ENCODE data around the gene UBA7.

UBA7 gene

DNA sequence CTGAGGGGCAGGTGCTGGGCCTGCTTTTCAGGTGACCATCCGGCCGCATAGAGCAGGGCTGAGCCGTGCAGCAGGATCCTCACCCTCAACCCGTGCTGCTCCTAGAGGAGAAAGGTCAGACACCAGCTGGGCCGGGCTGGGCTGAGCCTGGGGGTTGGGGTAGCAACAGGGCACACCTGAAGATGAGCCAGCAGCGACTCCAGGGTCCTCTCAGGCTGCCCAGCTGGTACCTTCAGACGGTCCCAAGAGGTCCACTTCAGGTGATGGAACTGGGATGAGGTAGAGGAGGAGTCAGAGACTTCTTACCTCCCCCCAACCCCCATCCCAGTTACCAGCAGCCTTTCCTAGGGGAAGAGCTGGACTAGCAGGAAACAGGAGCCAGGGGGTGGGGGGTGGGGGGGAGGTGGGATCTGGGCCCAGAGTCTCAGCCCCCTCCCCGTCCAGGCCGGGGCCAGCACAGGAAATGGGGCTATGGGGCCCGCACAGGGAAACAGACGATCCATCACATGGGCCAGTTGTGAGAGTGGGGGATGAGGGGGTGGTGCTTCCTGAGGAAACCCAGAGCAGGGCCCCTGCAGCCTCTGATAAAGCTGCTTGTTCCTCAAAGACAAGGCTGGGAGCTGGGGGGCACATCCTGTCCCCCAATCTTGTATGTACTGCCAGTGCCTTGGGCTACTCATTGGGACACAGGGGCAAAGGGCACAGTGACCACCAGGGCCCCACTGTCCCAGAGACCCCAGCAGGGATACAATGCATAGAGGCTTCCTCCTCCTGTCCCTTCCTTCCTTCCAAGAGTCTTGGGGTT, 7.7 kb downstream of the UBA7 start:
- Histone ChIP-seq H3K4me3 (no peak overlapping the region), H3K27ac (peak overlapping the region in 20 of 21 experiments; percentile 60 to 97 (median 88))

DNA sequence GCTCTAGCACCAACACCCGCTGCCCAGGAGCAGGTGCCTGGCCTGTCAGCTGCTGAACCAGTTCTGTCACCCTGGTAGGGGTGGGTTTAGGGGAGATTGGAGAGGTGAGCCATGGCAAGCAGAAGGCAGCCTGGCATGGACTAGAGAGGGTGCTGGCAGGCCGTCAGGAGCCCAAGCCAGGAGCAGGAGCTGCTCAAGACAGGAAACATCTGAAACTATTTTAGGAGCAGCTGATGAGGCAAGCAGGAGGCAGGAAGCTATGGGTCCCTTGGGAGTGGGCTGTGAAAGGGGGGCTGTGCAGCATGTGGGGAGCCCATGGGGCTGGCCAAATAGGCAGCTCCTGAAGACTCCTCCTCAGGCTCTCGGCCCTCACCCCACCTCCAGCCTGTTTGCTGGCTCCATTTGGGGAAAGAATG, 8.4 kb downstream of the UBA7 start:
- H3K27ac ChIP-seq: peak overlapping the region in 20 of 21 experiments; percentile 60 to 97 (median 88)

DNA sequence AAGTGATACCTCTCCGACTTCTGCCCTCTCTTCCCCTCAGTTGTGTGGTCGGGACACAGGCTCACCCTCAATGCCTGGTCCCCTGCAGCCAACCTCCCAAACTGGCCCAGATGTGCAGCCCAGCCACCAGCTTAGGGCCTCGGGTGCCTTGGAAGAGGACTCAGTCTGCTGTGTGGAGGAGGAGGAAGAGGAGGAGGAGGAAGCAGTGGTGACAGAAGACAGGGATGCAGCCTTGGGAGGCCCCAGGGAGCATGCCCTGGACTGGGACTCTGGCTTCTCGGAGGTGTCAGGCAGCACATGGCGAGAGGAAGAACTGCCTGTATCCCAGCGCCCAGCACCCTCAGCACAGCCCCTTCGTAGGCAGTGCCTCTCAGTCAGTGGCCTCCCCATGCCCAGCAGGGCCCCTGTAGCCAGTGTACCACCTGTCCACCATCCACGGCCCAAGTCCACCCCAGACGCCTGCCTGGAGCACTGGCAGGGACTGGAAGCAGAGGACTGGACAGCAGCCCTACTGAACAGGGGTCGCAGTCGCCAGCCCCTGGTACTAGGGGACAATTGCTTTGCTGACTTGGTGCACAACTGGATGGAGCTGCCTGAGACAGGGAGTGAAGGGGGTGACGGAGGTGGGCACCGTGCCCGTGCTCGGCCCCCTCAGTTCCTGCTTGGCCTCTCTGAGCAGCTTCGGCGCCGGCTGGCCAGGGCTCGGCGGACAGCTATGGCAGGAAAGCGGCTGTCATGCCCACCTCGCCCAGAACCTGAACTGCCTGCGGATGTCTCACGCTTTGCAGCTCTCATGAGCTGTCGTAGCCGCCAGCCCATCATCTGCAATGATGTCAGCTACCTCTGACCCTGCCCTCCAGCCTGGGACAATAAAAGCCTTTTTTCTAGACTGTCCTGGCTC, 9.4 kb downstream of the UBA7 start:
- Histone ChIP-seq H3K27ac (peak overlapping the region in 20 of 21 experiments; percentile 68 to 97 (median 89)), H3K4me3 (peak overlapping the region; percentile 55 to 92 (median 84))

More for the DNA sequence above, 8.4 kb downstream of the UBA7 start:
- H3K4me3 ChIP-seq: no peak overlapping the region

GRCh38 chr3:49803465-49804140, 10.2 kb downstream of the UBA7 start:
- Histone ChIP-seq H3K4me3 (peak overlapping the region; percentile 55 to 92 (median 84)), H3K27ac (peak overlapping the region; percentile 34 to 97 (median 89))

DNA sequence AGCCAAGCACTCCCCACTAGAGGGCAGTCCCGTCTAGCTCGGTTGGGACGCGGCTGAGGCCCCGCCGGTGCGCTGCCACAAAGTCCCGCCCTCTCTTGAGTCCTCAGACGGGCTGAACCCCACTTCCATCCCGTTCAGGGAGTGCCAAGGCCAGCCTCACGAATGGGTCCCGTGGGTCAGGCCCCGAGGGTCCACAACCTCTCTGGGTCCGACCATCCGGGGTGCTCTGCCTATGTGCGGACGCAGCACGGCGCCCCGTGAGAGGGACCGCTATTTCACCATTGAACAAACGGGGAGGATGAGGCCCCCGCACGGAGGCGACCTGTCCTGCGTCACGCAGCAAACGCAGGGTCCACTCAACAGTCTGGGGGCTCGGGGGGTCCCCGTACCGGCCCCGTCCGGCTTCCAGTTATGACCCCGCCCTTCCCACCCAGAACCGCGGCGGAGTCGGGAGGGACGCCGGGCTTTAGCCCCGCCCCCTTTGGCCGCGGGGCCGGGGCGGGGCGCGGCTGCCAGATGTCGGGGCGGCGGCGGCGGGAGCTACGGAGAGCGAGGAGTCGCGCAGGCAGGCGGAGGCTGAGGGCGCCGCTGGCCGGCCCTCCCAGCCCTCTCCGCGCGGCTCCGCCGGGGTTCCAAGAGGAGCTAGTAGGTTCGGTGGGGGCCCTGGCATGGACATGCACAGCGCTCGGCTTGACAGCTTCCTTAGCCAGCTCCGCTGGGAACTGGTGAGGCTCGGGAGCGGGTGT, 10.9 kb downstream of the UBA7 start, which contains the start of gene INKA1:
Gene INKA1, plus strand, starts transcription at position 543 of the 746 bp plus-strand sequence. Its CDS starts 132 bp downstream, at position 675.
- H3K27ac ChIP-seq: peak within 1 kb of the TSS; percentile 34 to 97 (median 89)
- peak within 1 kb of the TSS; percentile 55 to 92 (median 84) for H3K4me3 ChIP-seq

- no peak overlapping the region for H3K4me3 ChIP-seq
- H3K27ac ChIP-seq: no peak overlapping the region
Observed at GRCh38 chr3:49801160-49801559, 12.6 kb downstream of the UBA7 start.

GRCh38 chr3:49799761-49800160, 14.0 kb downstream of the UBA7 start, which contains the start of gene CDHR4:
CDHR4 (minus strand) TSS chr3:49799873; CDS start chr3:49799812, 61 bp downstream.
- no peak within 1 kb of the TSS for H3K4me3 ChIP-seq
- H3K27ac ChIP-seq: peak within 1 kb of the TSS in 3 of 21 experiments; percentile 12 to 65 (median 25)

- peak overlapping the region in 3 of 21 experiments; percentile 12 to 65 (median 25) for H3K27ac ChIP-seq
- H3K4me3 ChIP-seq: no peak overlapping the region
Observed at GRCh38 chr3:49799105-49799504, 14.6 kb downstream of the UBA7 start.

- H3K4me3 ChIP-seq: no peak overlapping the region
- no peak overlapping the region for H3K27ac ChIP-seq
Observed at GRCh38 chr3:49794926-49795905, 18.5 kb downstream of the UBA7 start.

- no peak overlapping the region for H3K4me3 ChIP-seq
- H3K27ac ChIP-seq: no peak overlapping the region
Observed at GRCh38 chr3:49794431-49794830, 19.3 kb downstream of the UBA7 start.

DNA sequence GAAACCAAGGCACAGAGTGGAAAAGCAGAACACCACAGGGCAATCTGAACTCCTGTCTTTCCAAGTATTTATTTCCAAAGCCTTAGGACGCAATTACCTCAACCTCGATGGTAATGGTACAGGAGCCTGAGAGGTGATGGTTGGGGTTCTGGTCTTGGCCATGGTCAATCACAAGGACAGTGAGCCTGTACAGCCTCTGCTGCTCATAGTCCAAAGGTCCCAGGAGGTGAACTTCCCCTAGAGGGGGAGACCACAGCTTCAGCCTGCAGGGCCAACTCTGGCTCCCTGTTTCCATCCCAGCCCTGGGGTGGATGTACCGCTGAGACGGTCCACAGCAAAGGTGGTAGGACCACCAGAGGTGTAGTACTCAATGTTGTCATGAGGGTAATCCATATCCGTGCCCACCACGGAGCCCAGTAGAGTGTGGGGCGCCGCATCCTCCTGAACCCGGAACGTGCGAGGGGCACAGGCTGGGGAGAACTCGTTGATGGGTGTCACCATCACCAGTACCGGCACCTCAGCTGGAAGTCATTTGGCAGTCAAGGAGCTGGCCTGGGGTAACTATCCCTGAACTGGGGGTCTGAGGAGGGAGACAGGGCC, 20.2 kb downstream of the UBA7 start:
- Histone ChIP-seq H3K27ac (no peak overlapping the region), H3K4me3 (no peak overlapping the region)

- H3K4me3 ChIP-seq: no peak overlapping the region
- no peak overlapping the region for H3K27ac ChIP-seq
Observed at GRCh38 chr3:49792371-49793150, 21.2 kb downstream of the UBA7 start.

GRCh38 chr3:49791571-49791970, 22.2 kb downstream of the UBA7 start:
- no peak overlapping the region for H3K27ac ChIP-seq
- H3K4me3 ChIP-seq: no peak overlapping the region

GRCh38 chr3:49790626-49791411, 22.9 kb downstream of the UBA7 start:
- Histone ChIP-seq H3K27ac (no peak overlapping the region), H3K4me3 (no peak overlapping the region)

- Histone ChIP-seq H3K27ac (peak overlapping the region in 1 of 21 experiments; percentile 95), H3K4me3 (no peak overlapping the region)
Observed at GRCh38 chr3:49788056-49788455, 25.7 kb downstream of the UBA7 start.

DNA sequence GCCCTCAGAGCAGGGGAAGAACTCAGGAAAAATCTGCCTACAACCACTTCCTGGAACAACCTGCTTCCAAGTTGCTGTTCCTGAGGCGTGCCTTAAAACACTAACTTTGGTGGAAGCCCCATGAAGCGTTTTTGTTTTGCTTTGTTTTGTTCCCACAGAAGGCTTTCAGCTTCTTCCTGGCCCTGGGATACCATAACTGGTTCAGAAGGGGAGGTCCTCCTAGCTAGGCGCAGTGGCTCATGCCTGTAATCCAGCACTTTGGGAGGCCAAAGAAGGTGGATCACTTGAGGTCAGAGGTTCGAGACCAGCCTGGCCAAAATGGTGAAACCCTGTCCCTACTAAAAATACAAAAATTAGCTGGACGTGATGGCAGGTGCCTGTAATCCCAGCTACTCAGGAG, 26.2 kb downstream of the UBA7 start:
- Histone ChIP-seq H3K4me3 (no peak overlapping the region), H3K27ac (peak overlapping the region in 16 of 21 experiments; percentile 1 to 99 (median 93))

Measured in skin epidermis (tissue), 12 donors.